Measurements from ENCODE around the gene SLC6A17.

DNA sequence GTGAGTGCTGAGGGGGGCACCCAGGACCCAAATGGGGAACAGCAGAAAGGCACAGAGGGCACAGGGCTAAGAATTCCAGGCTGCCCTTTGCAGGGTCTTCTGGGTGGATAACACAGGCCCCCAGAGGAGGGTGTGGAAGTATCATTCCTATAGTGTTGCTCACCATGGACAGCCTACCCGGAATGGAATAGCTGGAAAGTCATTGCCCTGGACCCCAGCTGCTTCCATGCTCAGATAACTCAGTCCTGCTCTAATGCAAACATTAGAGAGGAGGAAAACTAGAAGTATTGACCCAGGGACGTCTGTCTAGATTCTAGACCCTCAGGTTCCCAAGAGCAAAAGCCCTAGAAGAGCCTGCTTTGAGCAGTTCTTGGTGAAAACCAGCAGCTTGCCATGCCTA is 24.7 kb downstream of the SLC6A17 start:
- TF ChIP-seq TCF7 (CRISPR knock-in tag; IDR thresholded peaks at IDR 0.05; ENCODE audit: low read depth) = no peak
- TF ChIP-seq, protein P1, sequence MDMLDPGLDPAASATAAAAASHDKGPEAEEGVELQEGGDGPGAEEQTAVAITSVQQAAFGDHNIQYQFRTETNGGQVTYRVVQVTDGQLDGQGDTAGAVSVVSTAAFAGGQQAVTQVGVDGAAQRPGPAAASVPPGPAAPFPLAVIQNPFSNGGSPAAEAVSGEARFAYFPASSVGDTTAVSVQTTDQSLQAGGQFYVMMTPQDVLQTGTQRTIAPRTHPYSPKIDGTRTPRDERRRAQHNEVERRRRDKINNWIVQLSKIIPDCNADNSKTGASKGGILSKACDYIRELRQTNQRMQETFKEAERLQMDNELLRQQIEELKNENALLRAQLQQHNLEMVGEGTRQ (CRISPR knock-in tag; IDR thresholded peaks at IDR 0.05) = no peak
- TF ChIP-seq, protein P2, sequence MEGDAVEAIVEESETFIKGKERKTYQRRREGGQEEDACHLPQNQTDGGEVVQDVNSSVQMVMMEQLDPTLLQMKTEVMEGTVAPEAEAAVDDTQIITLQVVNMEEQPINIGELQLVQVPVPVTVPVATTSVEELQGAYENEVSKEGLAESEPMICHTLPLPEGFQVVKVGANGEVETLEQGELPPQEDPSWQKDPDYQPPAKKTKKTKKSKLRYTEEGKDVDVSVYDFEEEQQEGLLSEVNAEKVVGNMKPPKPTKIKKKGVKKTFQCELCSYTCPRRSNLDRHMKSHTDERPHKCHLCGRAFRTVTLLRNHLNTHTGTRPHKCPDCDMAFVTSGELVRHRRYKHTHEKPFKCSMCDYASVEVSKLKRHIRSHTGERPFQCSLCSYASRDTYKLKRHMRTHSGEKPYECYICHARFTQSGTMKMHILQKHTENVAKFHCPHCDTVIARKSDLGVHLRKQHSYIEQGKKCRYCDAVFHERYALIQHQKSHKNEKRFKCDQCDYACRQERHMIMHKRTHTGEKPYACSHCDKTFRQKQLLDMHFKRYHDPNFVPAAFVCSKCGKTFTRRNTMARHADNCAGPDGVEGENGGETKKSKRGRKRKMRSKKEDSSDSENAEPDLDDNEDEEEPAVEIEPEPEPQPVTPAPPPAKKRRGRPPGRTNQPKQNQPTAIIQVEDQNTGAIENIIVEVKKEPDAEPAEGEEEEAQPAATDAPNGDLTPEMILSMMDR (IDR thresholded peaks at IDR 0.05) = no peak
- TF ChIP-seq ZNF423 (CRISPR knock-in tag; IDR thresholded peaks at IDR 0.05) = no peak
- TF ChIP-seq ZNF138 (CRISPR knock-in tag; conservative IDR thresholded peaks at IDR 0.05) = no peak
- no peak for TF ChIP-seq CREB1 (CRISPR knock-in tag; IDR thresholded peaks at IDR 0.05)
- TF ChIP-seq ZBTB21 (CRISPR knock-in tag; IDR thresholded peaks at IDR 0.05; ENCODE audit: borderline replicate concordance) = no peak
- TF ChIP-seq, protein P3, sequence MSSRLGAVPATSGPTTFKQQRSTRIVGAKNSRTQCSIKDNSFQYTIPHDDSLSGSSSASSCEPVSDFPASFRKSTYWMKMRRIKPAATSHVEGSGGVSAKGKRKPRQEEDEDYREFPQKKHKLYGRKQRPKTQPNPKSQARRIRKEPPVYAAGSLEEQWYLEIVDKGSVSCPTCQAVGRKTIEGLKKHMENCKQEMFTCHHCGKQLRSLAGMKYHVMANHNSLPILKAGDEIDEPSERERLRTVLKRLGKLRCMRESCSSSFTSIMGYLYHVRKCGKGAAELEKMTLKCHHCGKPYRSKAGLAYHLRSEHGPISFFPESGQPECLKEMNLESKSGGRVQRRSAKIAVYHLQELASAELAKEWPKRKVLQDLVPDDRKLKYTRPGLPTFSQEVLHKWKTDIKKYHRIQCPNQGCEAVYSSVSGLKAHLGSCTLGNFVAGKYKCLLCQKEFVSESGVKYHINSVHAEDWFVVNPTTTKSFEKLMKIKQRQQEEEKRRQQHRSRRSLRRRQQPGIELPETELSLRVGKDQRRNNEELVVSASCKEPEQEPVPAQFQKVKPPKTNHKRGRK (CRISPR knock-in tag; IDR thresholded peaks at IDR 0.05; ENCODE audit: borderline replicate concordance) = no peak
